ENCODE data around the gene JMJD8. TPM values are rescaled to one million over a fixed set of nuclear protein-coding genes. Genes with fewer than 3 reads are reported as not detected.
A peak's percentile ranks its signal among the peaks of the same experiment; 100 is the strongest.

JMJD8 gene
- total and polyA plus RNA-seq, 9 of the 15 experiments (the other 6 are each of a cell fraction or from before 2014, with no cell fraction given): 1.2 to 50.6 (median 29.3) TPM

GRCh38 chr16:714558-715476 is 30.7 kb upstream of the JMJD8 start, which contains the start of gene METRN (continued):
- TF ChIP-seq LARP7 (IDR thresholded peaks at IDR 0.05) (no peak), FOS (IDR thresholded peaks at IDR 0.05; ENCODE audit: extremely low read depth, insufficient read length) (peak; percentile 64), DMBX1 (CRISPR knock-in tag; IDR thresholded peaks at IDR 0.05; ENCODE audit: borderline replicate concordance) (no peak), MTA2 (IDR thresholded peaks at IDR 0.05; ENCODE audit: low read depth) (no peak), ZNF740 (CRISPR knock-in tag; IDR thresholded peaks at IDR 0.05) (peak; percentile 97), ZNF740 (tag; IDR thresholded peaks at IDR 0.05) (peak in 1 of 2 experiments; percentile 93; a peak in 2 of 4 replicates), ARID1B (IDR thresholded peaks at IDR 0.05) (no peak), ZC3H11A (IDR thresholded peaks at IDR 0.05; ENCODE audit: low read depth, low read length) (no peak), IRF9 (tag; IDR thresholded peaks at IDR 0.05) (no peak), MEF2D (tag; conservative IDR thresholded peaks at IDR 0.05; ENCODE audit: low read depth) (no peak), KAT2B (IDR thresholded peaks at IDR 0.05; ENCODE audit: low read depth, low read length) (no peak), MEF2A (IDR thresholded peaks at IDR 0.05; ENCODE audit: control insufficient read depth, low read depth, low read length) (no peak), TEAD2 (tag; IDR thresholded peaks at IDR 0.05) (no peak), HCFC1 (IDR thresholded peaks at IDR 0.05; ENCODE audit: low read depth, low read length) (no peak), U2AF2 (optimal IDR thresholded peaks at IDR 0.05; ENCODE audit: low read depth, low read length) (no peak), FOXA1 (IDR thresholded peaks at IDR 0.05; ENCODE audit: borderline replicate concordance) (no peak), ZNF583 (CRISPR knock-in tag; IDR thresholded peaks at IDR 0.05) (no peak), RAD21 (CRISPR knock-in tag; conservative IDR thresholded peaks at IDR 0.05 in 1 of 2, IDR thresholded peaks at IDR 0.05 in 1 of 2) (no peak), CEBPG (CRISPR knock-in tag; IDR thresholded peaks at IDR 0.05) (no peak), CEBPG (tag; conservative IDR thresholded peaks at IDR 0.05 in 1 of 2, IDR thresholded peaks at IDR 0.05 in 1 of 2) (no peak)
- TF ChIP-seq, protein P1, sequence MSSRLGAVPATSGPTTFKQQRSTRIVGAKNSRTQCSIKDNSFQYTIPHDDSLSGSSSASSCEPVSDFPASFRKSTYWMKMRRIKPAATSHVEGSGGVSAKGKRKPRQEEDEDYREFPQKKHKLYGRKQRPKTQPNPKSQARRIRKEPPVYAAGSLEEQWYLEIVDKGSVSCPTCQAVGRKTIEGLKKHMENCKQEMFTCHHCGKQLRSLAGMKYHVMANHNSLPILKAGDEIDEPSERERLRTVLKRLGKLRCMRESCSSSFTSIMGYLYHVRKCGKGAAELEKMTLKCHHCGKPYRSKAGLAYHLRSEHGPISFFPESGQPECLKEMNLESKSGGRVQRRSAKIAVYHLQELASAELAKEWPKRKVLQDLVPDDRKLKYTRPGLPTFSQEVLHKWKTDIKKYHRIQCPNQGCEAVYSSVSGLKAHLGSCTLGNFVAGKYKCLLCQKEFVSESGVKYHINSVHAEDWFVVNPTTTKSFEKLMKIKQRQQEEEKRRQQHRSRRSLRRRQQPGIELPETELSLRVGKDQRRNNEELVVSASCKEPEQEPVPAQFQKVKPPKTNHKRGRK (tag; IDR thresholded peaks at IDR 0.05): no peak

Measured in K562 (cell line).